DOHH2 (cell line): ENCODE data around the gene SMIM36.

ENCODE experiments used
- EZH2phosphoT487 ChIP-seq: fragments of 200-600 bp; sonication (generic); IDR thresholded peaks from 2 replicates; pipeline ENCODE4 v1.6.1; 2017; ENCODE audit warnings: borderline replicate concordance, mild to moderate bottlenecking, antibody characterized with exemption, low read length, moderate library complexity, mixed read lengths
- TF ChIP-seq, protein P1 (sequence below): fragments of 200-600 bp; sonication (generic); IDR thresholded peaks from one replicate; pipeline ENCODE4 v1.5.1; 2014; ENCODE audit warnings: antibody characterized with exemption, mild to moderate bottlenecking, low read depth, low read length; ENCODE audit not compliant: poor library complexity, severe bottlenecking

DNA sequence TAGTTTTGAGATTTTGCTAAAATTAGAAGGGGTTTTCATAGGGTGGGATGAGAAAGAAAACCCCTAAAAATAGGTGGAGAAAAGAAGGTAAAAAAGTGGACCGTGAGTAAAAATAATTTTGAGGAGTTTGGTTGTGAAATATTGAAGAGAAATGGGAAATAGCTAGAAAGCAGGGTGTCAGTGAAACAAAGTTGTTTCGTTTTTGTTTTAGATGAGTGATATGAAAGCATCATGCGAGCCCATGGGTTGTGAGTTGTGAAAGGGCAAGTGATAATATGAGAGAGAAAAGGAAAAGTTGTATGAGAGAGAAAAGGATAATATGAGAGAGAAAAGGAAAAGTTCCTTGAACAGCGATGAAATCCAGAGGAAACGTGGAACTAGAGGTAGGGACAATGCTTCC is 7.3 kb upstream of the SMIM36 start:
- TF ChIP-seq, protein P1, sequence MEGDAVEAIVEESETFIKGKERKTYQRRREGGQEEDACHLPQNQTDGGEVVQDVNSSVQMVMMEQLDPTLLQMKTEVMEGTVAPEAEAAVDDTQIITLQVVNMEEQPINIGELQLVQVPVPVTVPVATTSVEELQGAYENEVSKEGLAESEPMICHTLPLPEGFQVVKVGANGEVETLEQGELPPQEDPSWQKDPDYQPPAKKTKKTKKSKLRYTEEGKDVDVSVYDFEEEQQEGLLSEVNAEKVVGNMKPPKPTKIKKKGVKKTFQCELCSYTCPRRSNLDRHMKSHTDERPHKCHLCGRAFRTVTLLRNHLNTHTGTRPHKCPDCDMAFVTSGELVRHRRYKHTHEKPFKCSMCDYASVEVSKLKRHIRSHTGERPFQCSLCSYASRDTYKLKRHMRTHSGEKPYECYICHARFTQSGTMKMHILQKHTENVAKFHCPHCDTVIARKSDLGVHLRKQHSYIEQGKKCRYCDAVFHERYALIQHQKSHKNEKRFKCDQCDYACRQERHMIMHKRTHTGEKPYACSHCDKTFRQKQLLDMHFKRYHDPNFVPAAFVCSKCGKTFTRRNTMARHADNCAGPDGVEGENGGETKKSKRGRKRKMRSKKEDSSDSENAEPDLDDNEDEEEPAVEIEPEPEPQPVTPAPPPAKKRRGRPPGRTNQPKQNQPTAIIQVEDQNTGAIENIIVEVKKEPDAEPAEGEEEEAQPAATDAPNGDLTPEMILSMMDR = no peak
- TF ChIP-seq EZH2phosphoT487 = no peak
